Measurements from ENCODE around the gene SNTG2.

DNA sequence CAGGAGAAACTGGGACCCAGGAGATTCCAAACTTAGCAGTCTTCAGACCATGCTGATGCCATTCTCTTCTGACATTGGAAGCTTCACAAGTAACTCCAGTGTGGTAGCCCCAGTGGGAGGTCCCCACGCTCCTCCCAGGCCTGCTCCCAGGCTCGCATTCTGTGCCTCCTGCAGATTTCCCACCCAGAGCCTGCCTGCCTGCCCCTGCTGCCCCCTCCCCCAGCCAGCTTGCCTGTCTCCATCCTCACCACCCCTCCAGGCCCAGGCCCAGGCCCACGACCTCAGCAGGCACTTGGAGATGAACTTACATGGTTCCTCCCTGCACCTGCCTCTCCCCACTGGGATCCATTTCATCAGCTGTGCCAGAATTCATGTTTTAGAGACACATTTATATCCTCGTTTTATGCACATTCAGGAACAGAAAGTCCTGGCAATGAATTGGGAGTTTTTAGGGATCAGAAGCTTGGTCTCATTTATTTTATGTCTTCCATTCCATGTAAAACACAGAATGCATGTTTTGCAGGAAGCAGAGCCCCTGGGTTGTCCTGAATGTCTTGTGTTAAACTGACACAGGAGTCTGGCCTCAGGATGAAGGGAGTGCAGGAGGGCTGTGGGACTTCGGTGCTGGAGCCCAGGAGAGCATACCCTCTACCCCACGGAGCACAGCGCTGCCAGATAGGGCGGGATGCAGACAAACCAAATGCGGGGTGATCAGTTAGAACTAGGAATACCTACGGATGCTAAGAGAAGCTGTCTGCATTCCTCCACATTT lies 150.5 kb downstream of the SNTG2 start:
- TF ChIP-seq ATF3 (CRISPR knock-in tag; conservative IDR thresholded peaks at IDR 0.05) (no peak), ELF4 (CRISPR knock-in tag; IDR thresholded peaks at IDR 0.05; ENCODE audit: low read depth) (no peak), USF1 (CRISPR knock-in tag; IDR thresholded peaks at IDR 0.05) (no peak), CTCF (IDR thresholded peaks at IDR 0.05) (no peak), HMGXB4 (CRISPR knock-in tag; IDR thresholded peaks at IDR 0.05) (no peak), ZNF232 (CRISPR knock-in tag; IDR thresholded peaks at IDR 0.05) (no peak), E2F4 (CRISPR knock-in tag; IDR thresholded peaks at IDR 0.05; ENCODE audit: borderline replicate concordance, low read depth) (no peak)
- TF ChIP-seq, protein P1, sequence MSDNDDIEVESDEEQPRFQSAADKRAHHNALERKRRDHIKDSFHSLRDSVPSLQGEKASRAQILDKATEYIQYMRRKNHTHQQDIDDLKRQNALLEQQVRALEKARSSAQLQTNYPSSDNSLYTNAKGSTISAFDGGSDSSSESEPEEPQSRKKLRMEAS (CRISPR knock-in tag; IDR thresholded peaks at IDR 0.05), result no peak
